Glutamatergic neuron (in vitro differentiated cells): ENCODE results near the gene FBXO2. TPM values are rescaled to one million over a fixed set of nuclear protein-coding genes. Genes with fewer than 3 reads are reported as not detected.

Source experiments
- DNase-seq: peaks from one replicate; pipeline ENCODE4 v3.0.0; 2022
- H3K27ac Mint-ChIP-seq: one replicate; pipeline ENCODE4 v1.8.0; 2020; ENCODE audit warnings: mild to moderate bottlenecking, mixed read lengths, inconsistent platforms; ENCODE audit not compliant: unreplicated experiment
- H3K27me3 Mint-ChIP-seq: one replicate; pipeline ENCODE4 v1.8.0; 2020; ENCODE audit warnings: mild to moderate bottlenecking, moderate library complexity, mixed read lengths, inconsistent platforms; ENCODE audit not compliant: unreplicated experiment
- H3K36me3 Mint-ChIP-seq: one replicate; pipeline ENCODE4 v1.8.0; 2020; ENCODE audit warnings: mild to moderate bottlenecking, mixed read lengths, inconsistent platforms; ENCODE audit not compliant: unreplicated experiment
- H3K4me1 Mint-ChIP-seq: one replicate; pipeline ENCODE4 v1.8.0; 2020; ENCODE audit warnings: mild to moderate bottlenecking, low read depth, mixed read lengths, inconsistent platforms; ENCODE audit not compliant: unreplicated experiment
- H3K4me3 Mint-ChIP-seq: one replicate; pipeline ENCODE4 v1.8.0; 2020; ENCODE audit warnings: mild to moderate bottlenecking, mixed read lengths, inconsistent platforms; ENCODE audit not compliant: unreplicated experiment
- H3K9me3 Mint-ChIP-seq: one replicate; pipeline ENCODE4 v1.8.0; 2020; ENCODE audit warnings: mild to moderate bottlenecking, moderate library complexity, mixed read lengths, inconsistent platforms; ENCODE audit not compliant: unreplicated experiment
- total RNA-seq: library from RNA; stranded (reverse); fragmentation: NEBNext Ultra II Directional; extraction: Animal tissue kit (Norgen Biotek cat#: 25700); gene quantifications from one replicate; pipeline ENCODE4 v1.2.1, GENCODE V29; 2021; ENCODE audit not compliant: unreplicated experiment
- TF ChIP-seq, protein P1 (sequence below): fragments of 200-600 bp; sonication (generic); IDR thresholded peaks from one replicate; pipeline ENCODE4 v1.5.0; 2021; ENCODE audit not compliant: partially characterized antibody, unreplicated experiment

The FBXO2 gene
- total RNA-seq, 1 donor from 2014 or later: 22.2 TPM

DNA sequence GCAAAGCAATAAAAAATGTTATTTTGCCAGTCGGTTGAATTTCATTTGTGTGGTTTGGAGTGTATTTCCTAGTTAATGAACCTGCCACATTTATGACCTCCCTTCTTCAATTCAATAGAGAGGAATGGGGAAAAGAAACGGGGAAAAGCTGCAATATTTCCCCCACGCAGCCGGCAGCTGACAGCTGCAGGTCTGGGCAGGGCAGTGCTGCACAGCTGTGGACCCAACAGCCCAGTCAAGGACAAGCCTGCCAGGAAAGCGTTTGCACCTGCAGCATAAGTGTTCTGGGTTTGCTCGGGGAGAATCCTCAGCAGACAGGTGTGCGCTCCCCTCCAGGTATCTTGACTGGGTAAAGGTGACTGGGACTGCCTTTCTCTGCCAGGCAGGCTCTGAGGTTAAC is 53.4 kb downstream of the FBXO2 start:
- H3K36me3 Mint-ChIP-seq: no peaks in the 10 kb centered on the region
- no peak for DNase-seq
- no peak overlapping the region for H3K4me3 Mint-ChIP-seq
- peaks cover 2% of the 10 kb centered on the region for H3K27me3 Mint-ChIP-seq
- H3K4me1 Mint-ChIP-seq: peaks cover 11% of the 10 kb centered on the region
- TF ChIP-seq, protein P1, sequence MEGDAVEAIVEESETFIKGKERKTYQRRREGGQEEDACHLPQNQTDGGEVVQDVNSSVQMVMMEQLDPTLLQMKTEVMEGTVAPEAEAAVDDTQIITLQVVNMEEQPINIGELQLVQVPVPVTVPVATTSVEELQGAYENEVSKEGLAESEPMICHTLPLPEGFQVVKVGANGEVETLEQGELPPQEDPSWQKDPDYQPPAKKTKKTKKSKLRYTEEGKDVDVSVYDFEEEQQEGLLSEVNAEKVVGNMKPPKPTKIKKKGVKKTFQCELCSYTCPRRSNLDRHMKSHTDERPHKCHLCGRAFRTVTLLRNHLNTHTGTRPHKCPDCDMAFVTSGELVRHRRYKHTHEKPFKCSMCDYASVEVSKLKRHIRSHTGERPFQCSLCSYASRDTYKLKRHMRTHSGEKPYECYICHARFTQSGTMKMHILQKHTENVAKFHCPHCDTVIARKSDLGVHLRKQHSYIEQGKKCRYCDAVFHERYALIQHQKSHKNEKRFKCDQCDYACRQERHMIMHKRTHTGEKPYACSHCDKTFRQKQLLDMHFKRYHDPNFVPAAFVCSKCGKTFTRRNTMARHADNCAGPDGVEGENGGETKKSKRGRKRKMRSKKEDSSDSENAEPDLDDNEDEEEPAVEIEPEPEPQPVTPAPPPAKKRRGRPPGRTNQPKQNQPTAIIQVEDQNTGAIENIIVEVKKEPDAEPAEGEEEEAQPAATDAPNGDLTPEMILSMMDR: no peak
- H3K9me3 Mint-ChIP-seq: peaks cover 2% of the 10 kb centered on the region
- no peak overlapping the region for H3K27ac Mint-ChIP-seq

DNA sequence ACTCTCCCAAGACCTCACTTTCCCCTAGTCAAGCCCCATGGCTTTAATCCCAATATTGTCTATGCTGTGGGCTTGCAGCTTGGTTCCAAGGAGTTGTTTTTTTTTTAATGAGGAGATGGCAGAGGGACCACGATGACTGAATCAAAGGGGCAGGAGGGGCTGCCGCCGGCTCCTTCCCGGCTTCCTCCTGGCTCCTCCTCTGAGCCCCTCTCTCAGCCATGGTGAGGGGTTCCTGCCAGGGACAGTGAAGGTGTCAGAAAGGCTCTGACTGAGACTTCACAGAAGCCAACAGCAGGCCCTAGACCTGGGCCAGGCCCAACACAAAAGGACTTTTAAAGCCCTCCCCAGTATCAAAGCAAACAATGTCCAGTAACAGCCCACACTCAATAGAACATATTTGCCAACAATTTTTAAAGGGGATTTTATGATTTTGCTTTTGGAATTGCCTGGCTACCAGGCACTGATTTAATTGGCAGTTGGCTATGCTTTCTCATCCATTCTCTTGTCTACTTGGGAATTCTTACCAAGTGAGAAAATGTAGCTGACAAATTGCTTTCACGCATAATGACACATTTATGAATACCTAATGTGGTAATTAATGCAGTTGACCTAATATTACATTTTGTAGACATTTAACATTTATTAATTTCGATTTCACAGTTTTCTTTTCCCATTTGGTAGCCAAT is 54.2 kb downstream of the FBXO2 start:
- H3K27me3 Mint-ChIP-seq: peaks cover 2% of the 10 kb centered on the region

DNA sequence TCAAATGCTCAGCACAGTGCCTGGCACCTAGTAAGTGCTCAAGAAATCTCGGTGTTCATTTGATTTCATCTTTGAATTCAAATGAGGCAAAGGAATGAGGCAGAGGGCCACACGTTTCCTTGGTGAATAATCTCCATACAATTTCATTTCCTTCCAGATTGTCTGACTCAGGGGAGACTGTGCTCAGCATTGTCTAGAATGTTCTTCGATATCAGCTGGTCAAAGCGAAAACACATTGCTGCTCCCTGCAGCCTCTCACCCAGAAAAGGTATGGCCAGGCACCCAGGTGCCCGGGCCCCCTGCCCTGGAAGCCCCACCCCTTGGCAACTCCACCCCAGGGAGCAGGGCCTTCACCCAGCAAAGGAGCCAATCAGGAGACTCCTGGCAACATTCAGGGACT is 55.8 kb downstream of the FBXO2 start:
- peaks cover 6% of the 10 kb centered on the region for H3K9me3 Mint-ChIP-seq
- H3K4me1 Mint-ChIP-seq: peaks cover 11% of the 10 kb centered on the region
- H3K27ac Mint-ChIP-seq: no peak overlapping the region
- H3K4me3 Mint-ChIP-seq: no peak overlapping the region
- H3K36me3 Mint-ChIP-seq: no peaks in the 10 kb centered on the region
- TF ChIP-seq, protein P1: no peak
- DNase-seq: no peak
- H3K27me3 Mint-ChIP-seq: peaks cover 2% of the 10 kb centered on the region

More for the DNA sequence above, 54.2 kb downstream of the FBXO2 start:
- no peak overlapping the region for H3K27ac Mint-ChIP-seq
- H3K9me3 Mint-ChIP-seq: peaks cover 2% of the 10 kb centered on the region
- peaks cover 11% of the 10 kb centered on the region for H3K4me1 Mint-ChIP-seq
- TF ChIP-seq, protein P1: no peak
- H3K36me3 Mint-ChIP-seq: no peaks in the 10 kb centered on the region
- H3K4me3 Mint-ChIP-seq: no peak overlapping the region
- DNase-seq: no peak

Other genes starting within 250 kb of the FBXO2 start
- gene DISP3, start 175.3 kb downstream of the FBXO2 start, total RNA-seq: 179 TPM
- 51.7 TPM for gene FBXO44, start 448 bp upstream of the FBXO2 start, total RNA-seq
- 1.3 TPM for gene FBXO6, start 9.8 kb upstream of the FBXO2 start, total RNA-seq
- gene MAD2L2, start 26.7 kb upstream of the FBXO2 start, total RNA-seq: 90.2 TPM
- 111 TPM for gene DRAXIN, start 37.3 kb upstream of the FBXO2 start, total RNA-seq
- 6.1 TPM for gene AGTRAP, start 81.7 kb upstream of the FBXO2 start, total RNA-seq
- not detected for gene C1orf167, start 107.8 kb upstream of the FBXO2 start, total RNA-seq
- 83.2 TPM for gene MTHFR, start 151.5 kb upstream of the FBXO2 start, total RNA-seq
- 94.3 TPM for gene CLCN6, start 151.8 kb upstream of the FBXO2 start, total RNA-seq
- not detected for gene NPPA, start 193.4 kb upstream of the FBXO2 start, total RNA-seq
- not detected for gene NPPB, start 204.5 kb upstream of the FBXO2 start, total RNA-seq